HCT116 (cell line): ENCODE data around the gene CNTNAP2. TPM values are rescaled to one million over a fixed set of nuclear protein-coding genes. Genes with fewer than 3 reads are reported as not detected.

Source experiments
- ATAC-seq: fragments of 200-7000 bp; cut with Tn5 transposase; 2 replicates; pipeline ENCODE4 v1.9.1; 2020; ENCODE audit warnings: mild to moderate bottlenecking, moderate library complexity
- BruUV-seq: library from RNA; stranded (reverse); fragments of 400-500 nt; replicated peaks from 2 replicates; lab custom pipeline; 2021; lab: Mats Ljungman, UMichigan
- CTCF ChIA-PET: fragments of 300-600 bp; sonication (Branson Sonifier 250); formaldehyde crosslinking; loops from one replicate; lab custom pipeline; 2021; ENCODE audit warnings: antibody characterized with exemption; lab: Charles Lee
- POLR2A ChIA-PET: fragments of 300-600, 350-600 bp; sonication (Branson Sonifier 250); formaldehyde crosslinking; loops from one replicate; lab custom pipeline; 2021; ENCODE audit warnings: antibody characterized with exemption; lab: Charles Lee
- RAD21 ChIA-PET, 2 experiments: fragments of 300-600 bp; sonication (Branson Sonifier 250); formaldehyde crosslinking; loops; one replicate each; lab custom pipeline; 2023; ENCODE audit warnings: low total read pairs in 2 of 2; ENCODE audit not compliant: uncharacterized antibody in 2 of 2, unreplicated experiment in 2 of 2, low non-redundant PET in 1 of 2; lab: Charles Lee
- DNase-seq: peaks from one replicate; pipeline ENCODE4 v3.0.0-alpha.2; 2010; ENCODE audit warnings: low read depth, low spot score
- H2AFZ ChIP-seq: fragments of 200-600 bp; shearing (Covaris generic), sonication (generic); 2 replicates; pipeline ENCODE4 v1.6.1; 2017; ENCODE audit warnings: low read depth, mixed run types, mixed read lengths, antibody characterized with exemption, low read length; ENCODE audit not compliant: poor library complexity, severe bottlenecking
- H3K27ac ChIP-seq: 2 replicates; pipeline ENCODE4 v1.5.1; 2012; ENCODE audit warnings: low read depth, low read length
- H3K27me3 ChIP-seq: fragments of 200-600 bp; sonication (generic); 2 replicates; pipeline ENCODE4 v1.6.1; 2016; ENCODE audit warnings: mixed run types, low read length, mixed read lengths; ENCODE audit not compliant: insufficient read depth
- H3K36me3 ChIP-seq, 2 experiments: fragments of 200-500 bp in 1 of 2; fragments of 200-600 bp in 1 of 2; sonication (Bioruptor generic) in 1 of 2; sonication (generic) in 1 of 2; 2 replicates each; pipeline versions ENCODE4 v1.5.1 to v1.6.1; 2014 to 2016; ENCODE audit warnings: low read length in 2 of 2, inconsistent platforms in 1 of 2, mixed read lengths in 1 of 2, mixed run types in 1 of 2; ENCODE audit not compliant: insufficient read depth in 2 of 2, control insufficient read depth in 1 of 2
- H3K4me1 ChIP-seq, 2 experiments: fragments of 200-600 bp in 1 of 2; sonication (generic) in 1 of 2; 2 replicates each; pipeline versions ENCODE4 v1.5.1 to v1.6.1; 2012 to 2017; ENCODE audit warnings: low read length in 2 of 2, inconsistent platforms in 1 of 2, mild to moderate bottlenecking in 1 of 2, mixed read lengths in 1 of 2, mixed run types in 1 of 2, moderate library complexity in 1 of 2; ENCODE audit not compliant: insufficient read depth in 2 of 2, control insufficient read depth in 1 of 2
- H3K4me2 ChIP-seq: fragments of 200-600 bp; sonication (generic); 2 replicates; pipeline ENCODE4 v1.6.1; 2017; ENCODE audit warnings: mixed run types, low read length, mixed read lengths
- H3K4me3 ChIP-seq, 2 experiments: fragments of 200-600 bp in 1 of 2; sonication (generic) in 1 of 2; replicated peaks in 1 of 2; 2 replicates each; pipeline ENCODE4 v1.5.1; 2011 to 2016; ENCODE audit warnings: low read length in 2 of 2, control low read depth in 1 of 2, low read depth in 1 of 2, mild to moderate bottlenecking in 1 of 2, mixed read lengths in 1 of 2, mixed run types in 1 of 2
- H3K79me2 ChIP-seq: fragments of 200-600 bp; sonication (generic); 2 replicates; pipeline ENCODE4 v1.6.1; 2017; ENCODE audit warnings: mild to moderate bottlenecking, mixed run types, low read length, moderate library complexity, mixed read lengths; ENCODE audit not compliant: insufficient read depth
- H3K9ac ChIP-seq: fragments of 200-600 bp; sonication (generic); 2 replicates; pipeline ENCODE4 v1.6.1; 2016; ENCODE audit warnings: low read length, mixed read lengths
- H3K9me2 ChIP-seq: fragments of 200-600 bp; sonication (generic), shearing (Covaris generic); 2 replicates; pipeline ENCODE4 v1.6.1; 2017; ENCODE audit warnings: mixed run types, mild to moderate bottlenecking, moderate library complexity; ENCODE audit not compliant: insufficient read depth
- H3K9me3 ChIP-seq, 2 experiments: fragments of 200-500 bp in 1 of 2; fragments of 200-600 bp in 1 of 2; sonication (Bioruptor generic) in 1 of 2; sonication (generic) in 1 of 2; 2 replicates each; pipeline ENCODE4 v1.6.1; 2014 to 2017; ENCODE audit warnings: low read length in 2 of 2, mixed read lengths in 2 of 2, inconsistent platforms in 1 of 2, low read depth in 1 of 2, mild to moderate bottlenecking in 1 of 2, mixed run types in 1 of 2, moderate library complexity in 1 of 2; ENCODE audit not compliant: control insufficient read depth in 1 of 2, insufficient read depth in 1 of 2
- H4K20me1 ChIP-seq: fragments of 200-600 bp; sonication (generic), shearing (Covaris generic); 2 replicates; pipeline ENCODE4 v1.6.1; 2017; ENCODE audit warnings: mixed run types, mild to moderate bottlenecking, moderate library complexity; ENCODE audit not compliant: insufficient read depth
- CEBPB ChIP-seq: IDR thresholded peaks from 2 replicates; pipeline ENCODE4 v1.6.1; 2012; ENCODE audit warnings: low read depth
- ELF1 ChIP-seq: IDR thresholded peaks from 2 replicates; pipeline ENCODE4 v1.6.1; 2012; ENCODE audit warnings: low read depth, borderline replicate concordance
- EZH2 ChIP-seq: fragments of 200-600 bp; sonication (generic); IDR thresholded peaks from 2 replicates; pipeline ENCODE4 v1.6.1; 2017; ENCODE audit warnings: antibody characterized with exemption, mixed run types
- EZH2phosphoT487 ChIP-seq: fragments of 200-600 bp; IDR thresholded peaks from 2 replicates; pipeline ENCODE4 v1.6.1; 2018; ENCODE audit warnings: antibody characterized with exemption, borderline replicate concordance
- FOSL1 ChIP-seq: IDR thresholded peaks from 2 replicates; pipeline ENCODE4 v1.6.1; 2012; ENCODE audit warnings: low read depth
- JUND ChIP-seq: IDR thresholded peaks from 2 replicates; pipeline ENCODE4 v1.6.1; 2012
- POLR2AphosphoS5 ChIP-seq: IDR thresholded peaks from 2 replicates; pipeline ENCODE4 v1.6.1; 2011; ENCODE audit warnings: mild to moderate bottlenecking, low read depth, low read length, moderate library complexity
- RAD21 ChIP-seq: IDR thresholded peaks from 2 replicates; pipeline ENCODE4 v1.6.1; 2012; ENCODE audit warnings: low read depth, mild to moderate bottlenecking
- SIN3A ChIP-seq: IDR thresholded peaks from 2 replicates; pipeline ENCODE4 v1.6.1; 2012; ENCODE audit warnings: low read depth
- SP1 ChIP-seq: IDR thresholded peaks from 2 replicates; pipeline ENCODE4 v1.6.1; 2012; ENCODE audit warnings: low read depth
- TCF7L2 ChIP-seq: IDR thresholded peaks from 2 replicates; pipeline ENCODE4 v1.7.0; 2011; ENCODE audit warnings: borderline replicate concordance, inconsistent platforms; ENCODE audit not compliant: insufficient read depth, insufficient read length; ENCODE audit errors: extremely low read depth
- YY1 ChIP-seq: IDR thresholded peaks from 2 replicates; pipeline ENCODE4 v1.6.1; 2011; ENCODE audit warnings: low read length, low read depth, moderate library complexity, mild to moderate bottlenecking; ENCODE audit not compliant: insufficient replicate concordance; ENCODE audit errors: extremely low read depth
- ZFX ChIP-seq: fragments of 450-650 bp; IDR thresholded peaks from 2 replicates; pipeline ENCODE4 v1.6.1; 2017
- intact Hi-C: fragments of 100-400 bp; cut with micrococcal nuclease; formaldehyde crosslinking; loops from 2 replicates; pipeline ENCODE4 v1.10.0; 2022
- total RNA-seq: library from RNA; stranded (reverse); gene quantifications from one replicate; pipeline ENCODE4 v1.2.1, GENCODE V29; 2021; ENCODE audit not compliant: unreplicated experiment
- TF ChIP-seq, protein P1 (sequence below): IDR thresholded peaks from 2 replicates; pipeline ENCODE4 v1.6.1; 2012
- TF ChIP-seq, protein P2 (sequence below), 3 experiments: fragments of 200-600 bp in 1 of 3; sonication (generic) in 1 of 3; IDR thresholded peaks in 2 of 3; conservative IDR thresholded peaks in 1 of 3; 2 replicates each; pipeline ENCODE4 v1.5.1; 2012 to 2017; ENCODE audit warnings: low read depth in 2 of 3, low read length in 2 of 3, antibody characterized with exemption in 1 of 3, borderline replicate concordance in 1 of 3, control low read depth in 1 of 3, mild to moderate bottlenecking in 1 of 3, mixed read lengths in 1 of 3, mixed run types in 1 of 3, moderate library complexity in 1 of 3; ENCODE audit not compliant: insufficient read depth in 1 of 3
- TF ChIP-seq, protein P3 (sequence below): IDR thresholded peaks from 2 replicates; pipeline ENCODE4 v1.6.1; 2011; ENCODE audit warnings: mild to moderate bottlenecking, low read length, moderate library complexity; ENCODE audit not compliant: insufficient replicate concordance; ENCODE audit errors: extremely low read depth

Gene CNTNAP2
- total RNA-seq, 1 experiment from 2014 or later, result 0.37 TPM

DNA sequence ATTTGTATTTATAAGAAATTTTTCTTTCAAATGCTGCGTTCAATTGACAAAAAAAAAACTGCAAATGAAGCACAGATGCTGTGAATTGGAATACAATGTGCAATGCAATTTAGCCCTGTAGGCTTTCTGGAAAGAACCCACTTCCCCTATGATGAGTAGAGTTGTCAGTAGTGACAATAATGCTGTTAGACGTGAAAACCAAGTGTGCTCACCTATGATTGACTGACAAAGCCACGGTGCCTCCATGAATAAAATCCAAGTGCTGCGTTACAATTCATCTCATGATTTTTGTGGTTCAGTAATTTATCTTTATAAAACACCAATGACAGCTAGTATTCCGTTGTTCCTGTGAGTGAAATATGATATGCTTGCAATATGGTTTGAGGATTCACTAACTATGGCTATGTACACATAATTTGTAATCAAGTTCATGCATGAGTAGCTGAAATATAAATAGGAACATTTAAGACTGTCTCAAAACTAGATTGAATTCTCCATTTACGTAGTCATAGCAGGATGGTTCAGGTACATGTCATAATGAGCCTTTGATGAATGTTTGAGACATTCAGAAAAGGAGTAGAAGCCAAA, 1160.3 kb downstream of the CNTNAP2 start:
- no peak overlapping the region for H3K27ac ChIP-seq
- no peak overlapping the region for H2AFZ ChIP-seq
- no peaks in the 10 kb centered on the region for H3K4me1 ChIP-seq
- no peak overlapping the region for H3K9ac ChIP-seq
- ATAC-seq (no peak), DNase-seq (no peak)
- no peak overlapping the region for H3K4me3 ChIP-seq
- intact Hi-C loops, result no loop called here
- H4K20me1 ChIP-seq, result no peaks in the 10 kb centered on the region
- POLR2A ChIA-PET, result no interaction called here
- RAD21 ChIA-PET, result no interaction called here
- H3K4me2 ChIP-seq, result no peak overlapping the region
- BruUV-seq, result no TSS peak
- no peaks in the 10 kb centered on the region for H3K36me3 ChIP-seq
- peaks cover 6 to 11% of the 10 kb centered on the region in 2 experiments; a peak in 2 of 4 replicates for H3K9me3 ChIP-seq
- TF ChIP-seq CEBPB, result no peak
- TF ChIP-seq, protein P1, sequence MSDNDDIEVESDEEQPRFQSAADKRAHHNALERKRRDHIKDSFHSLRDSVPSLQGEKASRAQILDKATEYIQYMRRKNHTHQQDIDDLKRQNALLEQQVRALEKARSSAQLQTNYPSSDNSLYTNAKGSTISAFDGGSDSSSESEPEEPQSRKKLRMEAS, result no peak
- TF ChIP-seq TCF7L2, result no peak
- TF ChIP-seq JUND, result no peak
- TF ChIP-seq SP1, result no peak
- H3K9me2 ChIP-seq, result no peaks in the 10 kb centered on the region
- H3K79me2 ChIP-seq, result no peaks in the 10 kb centered on the region
- CTCF ChIA-PET, result no interaction called here
- no peaks in the 10 kb centered on the region for H3K27me3 ChIP-seq

DNA sequence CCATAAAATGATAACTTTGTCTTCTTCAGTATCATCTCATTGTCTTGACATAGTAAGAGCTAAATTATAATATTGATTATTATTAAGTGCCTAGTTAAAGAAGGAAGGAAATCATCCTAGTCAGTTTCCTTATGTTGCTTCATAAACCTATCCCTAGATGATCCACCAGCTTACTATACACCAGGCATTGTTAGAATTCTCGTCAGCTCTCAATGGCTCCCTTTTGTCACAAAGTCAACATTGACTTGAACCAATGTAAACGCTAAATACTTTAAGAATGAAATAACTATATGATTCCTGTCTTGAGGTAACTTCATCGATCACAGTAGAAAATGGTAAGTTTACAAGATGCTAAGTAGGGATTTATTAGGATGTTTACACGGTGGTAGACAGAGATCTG, 1162.9 kb downstream of the CNTNAP2 start:
- ATAC-seq (no peak), DNase-seq (no peak)
- intact Hi-C loops, result no loop called here
- no peak overlapping the region for H3K4me2 ChIP-seq
- no peaks in the 10 kb centered on the region for H3K9me2 ChIP-seq
- CTCF ChIA-PET, result no interaction called here
- no peak for TF ChIP-seq ZFX
- TF ChIP-seq YY1, result no peak
- no peak for TF ChIP-seq RAD21
- TF ChIP-seq SP1, result no peak
- TF ChIP-seq FOSL1, result no peak
- TF ChIP-seq EZH2, result no peak
- TF ChIP-seq, protein P2, sequence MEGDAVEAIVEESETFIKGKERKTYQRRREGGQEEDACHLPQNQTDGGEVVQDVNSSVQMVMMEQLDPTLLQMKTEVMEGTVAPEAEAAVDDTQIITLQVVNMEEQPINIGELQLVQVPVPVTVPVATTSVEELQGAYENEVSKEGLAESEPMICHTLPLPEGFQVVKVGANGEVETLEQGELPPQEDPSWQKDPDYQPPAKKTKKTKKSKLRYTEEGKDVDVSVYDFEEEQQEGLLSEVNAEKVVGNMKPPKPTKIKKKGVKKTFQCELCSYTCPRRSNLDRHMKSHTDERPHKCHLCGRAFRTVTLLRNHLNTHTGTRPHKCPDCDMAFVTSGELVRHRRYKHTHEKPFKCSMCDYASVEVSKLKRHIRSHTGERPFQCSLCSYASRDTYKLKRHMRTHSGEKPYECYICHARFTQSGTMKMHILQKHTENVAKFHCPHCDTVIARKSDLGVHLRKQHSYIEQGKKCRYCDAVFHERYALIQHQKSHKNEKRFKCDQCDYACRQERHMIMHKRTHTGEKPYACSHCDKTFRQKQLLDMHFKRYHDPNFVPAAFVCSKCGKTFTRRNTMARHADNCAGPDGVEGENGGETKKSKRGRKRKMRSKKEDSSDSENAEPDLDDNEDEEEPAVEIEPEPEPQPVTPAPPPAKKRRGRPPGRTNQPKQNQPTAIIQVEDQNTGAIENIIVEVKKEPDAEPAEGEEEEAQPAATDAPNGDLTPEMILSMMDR (IDR thresholded peaks at IDR 0.05 in 2 of 3, conservative IDR thresholded peaks at IDR 0.05 in 1 of 3; ENCODE audit: borderline replicate concordance in 1 of 3, insufficient read depth in 1 of 3, low read depth in 2 of 3, low read length in 2 of 3), result no peak
- TF ChIP-seq, protein P3, sequence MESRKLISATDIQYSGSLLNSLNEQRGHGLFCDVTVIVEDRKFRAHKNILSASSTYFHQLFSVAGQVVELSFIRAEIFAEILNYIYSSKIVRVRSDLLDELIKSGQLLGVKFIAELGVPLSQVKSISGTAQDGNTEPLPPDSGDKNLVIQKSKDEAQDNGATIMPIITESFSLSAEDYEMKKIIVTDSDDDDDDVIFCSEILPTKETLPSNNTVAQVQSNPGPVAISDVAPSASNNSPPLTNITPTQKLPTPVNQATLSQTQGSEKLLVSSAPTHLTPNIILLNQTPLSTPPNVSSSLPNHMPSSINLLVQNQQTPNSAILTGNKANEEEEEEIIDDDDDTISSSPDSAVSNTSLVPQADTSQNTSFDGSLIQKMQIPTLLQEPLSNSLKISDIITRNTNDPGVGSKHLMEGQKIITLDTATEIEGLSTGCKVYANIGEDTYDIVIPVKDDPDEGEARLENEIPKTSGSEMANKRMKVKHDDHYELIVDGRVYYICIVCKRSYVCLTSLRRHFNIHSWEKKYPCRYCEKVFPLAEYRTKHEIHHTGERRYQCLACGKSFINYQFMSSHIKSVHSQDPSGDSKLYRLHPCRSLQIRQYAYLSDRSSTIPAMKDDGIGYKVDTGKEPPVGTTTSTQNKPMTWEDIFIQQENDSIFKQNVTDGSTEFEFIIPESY, result no peak
- no peak for TF ChIP-seq CEBPB
- no peak for TF ChIP-seq EZH2phosphoT487
- no peak for TF ChIP-seq ELF1
- TF ChIP-seq POLR2AphosphoS5, result no peak
- TF ChIP-seq SIN3A, result no peak
- H2AFZ ChIP-seq, result no peak overlapping the region
- peaks cover 11 to 13% of the 10 kb centered on the region in 2 experiments; a peak in 2 of 4 replicates for H3K9me3 ChIP-seq
- no peaks in the 10 kb centered on the region for H3K27me3 ChIP-seq
- H3K4me3 ChIP-seq, result no peak overlapping the region
- no peaks in the 10 kb centered on the region for H3K79me2 ChIP-seq
- POLR2A ChIA-PET, result no interaction called here
- no peak overlapping the region for H3K9ac ChIP-seq
- H3K36me3 ChIP-seq, result no peaks in the 10 kb centered on the region
- no TSS peak for BruUV-seq
- H3K27ac ChIP-seq, result no peak overlapping the region
- RAD21 ChIA-PET, result no interaction called here
- no peaks in the 10 kb centered on the region for H3K4me1 ChIP-seq
- no peaks in the 10 kb centered on the region for H4K20me1 ChIP-seq
